HCT116 (cell line): ENCODE data around the gene GNA15. TPM values are rescaled to one million over a fixed set of nuclear protein-coding genes. Genes with fewer than 3 reads are reported as not detected.

Experiments used
- ATAC-seq: fragments of 200-7000 bp; cut with Tn5 transposase; 2 replicates; pipeline ENCODE4 v1.9.1; 2020; ENCODE audit warnings: mild to moderate bottlenecking, moderate library complexity
- BruUV-seq: library from RNA; stranded (reverse); fragments of 400-500 nt; replicated peaks from 2 replicates; lab custom pipeline; 2021; lab: Mats Ljungman, UMichigan
- CTCF ChIA-PET: fragments of 300-600 bp; sonication (Branson Sonifier 250); formaldehyde crosslinking; loops from one replicate; lab custom pipeline; 2021; ENCODE audit warnings: antibody characterized with exemption; lab: Charles Lee
- POLR2A ChIA-PET: fragments of 300-600, 350-600 bp; sonication (Branson Sonifier 250); formaldehyde crosslinking; loops from one replicate; lab custom pipeline; 2021; ENCODE audit warnings: antibody characterized with exemption; lab: Charles Lee
- RAD21 ChIA-PET, 2 experiments: fragments of 300-600 bp; sonication (Branson Sonifier 250); formaldehyde crosslinking; loops; one replicate each; lab custom pipeline; 2023; ENCODE audit warnings: low total read pairs in 2 of 2; ENCODE audit not compliant: uncharacterized antibody in 2 of 2, unreplicated experiment in 2 of 2, low non-redundant PET in 1 of 2; lab: Charles Lee
- DNase-seq: peaks from one replicate; pipeline ENCODE4 v3.0.0-alpha.2; 2010; ENCODE audit warnings: low read depth, low spot score
- H2AFZ ChIP-seq: fragments of 200-600 bp; shearing (Covaris generic), sonication (generic); 2 replicates; pipeline ENCODE4 v1.6.1; 2017; ENCODE audit warnings: low read depth, mixed run types, mixed read lengths, antibody characterized with exemption, low read length; ENCODE audit not compliant: poor library complexity, severe bottlenecking
- H3K27ac ChIP-seq: 2 replicates; pipeline ENCODE4 v1.5.1; 2012; ENCODE audit warnings: low read depth, low read length
- H3K27me3 ChIP-seq: fragments of 200-600 bp; sonication (generic); 2 replicates; pipeline ENCODE4 v1.6.1; 2016; ENCODE audit warnings: mixed run types, low read length, mixed read lengths; ENCODE audit not compliant: insufficient read depth
- H3K36me3 ChIP-seq, 2 experiments: fragments of 200-500 bp in 1 of 2; fragments of 200-600 bp in 1 of 2; sonication (Bioruptor generic) in 1 of 2; sonication (generic) in 1 of 2; 2 replicates each; pipeline versions ENCODE4 v1.5.1 to v1.6.1; 2014 to 2016; ENCODE audit warnings: low read length in 2 of 2, inconsistent platforms in 1 of 2, mixed read lengths in 1 of 2, mixed run types in 1 of 2; ENCODE audit not compliant: insufficient read depth in 2 of 2, control insufficient read depth in 1 of 2
- H3K4me1 ChIP-seq, 2 experiments: fragments of 200-600 bp in 1 of 2; sonication (generic) in 1 of 2; 2 replicates each; pipeline versions ENCODE4 v1.5.1 to v1.6.1; 2012 to 2017; ENCODE audit warnings: low read length in 2 of 2, inconsistent platforms in 1 of 2, mild to moderate bottlenecking in 1 of 2, mixed read lengths in 1 of 2, mixed run types in 1 of 2, moderate library complexity in 1 of 2; ENCODE audit not compliant: insufficient read depth in 2 of 2, control insufficient read depth in 1 of 2
- H3K4me2 ChIP-seq: fragments of 200-600 bp; sonication (generic); 2 replicates; pipeline ENCODE4 v1.6.1; 2017; ENCODE audit warnings: mixed run types, low read length, mixed read lengths
- H3K4me3 ChIP-seq, 2 experiments: fragments of 200-600 bp in 1 of 2; sonication (generic) in 1 of 2; replicated peaks in 1 of 2; 2 replicates each; pipeline ENCODE4 v1.5.1; 2011 to 2016; ENCODE audit warnings: low read length in 2 of 2, control low read depth in 1 of 2, low read depth in 1 of 2, mild to moderate bottlenecking in 1 of 2, mixed read lengths in 1 of 2, mixed run types in 1 of 2
- H3K79me2 ChIP-seq: fragments of 200-600 bp; sonication (generic); 2 replicates; pipeline ENCODE4 v1.6.1; 2017; ENCODE audit warnings: mild to moderate bottlenecking, mixed run types, low read length, moderate library complexity, mixed read lengths; ENCODE audit not compliant: insufficient read depth
- H3K9ac ChIP-seq: fragments of 200-600 bp; sonication (generic); 2 replicates; pipeline ENCODE4 v1.6.1; 2016; ENCODE audit warnings: low read length, mixed read lengths
- H3K9me2 ChIP-seq: fragments of 200-600 bp; sonication (generic), shearing (Covaris generic); 2 replicates; pipeline ENCODE4 v1.6.1; 2017; ENCODE audit warnings: mixed run types, mild to moderate bottlenecking, moderate library complexity; ENCODE audit not compliant: insufficient read depth
- H3K9me3 ChIP-seq, 2 experiments: fragments of 200-500 bp in 1 of 2; fragments of 200-600 bp in 1 of 2; sonication (Bioruptor generic) in 1 of 2; sonication (generic) in 1 of 2; 2 replicates each; pipeline ENCODE4 v1.6.1; 2014 to 2017; ENCODE audit warnings: low read length in 2 of 2, mixed read lengths in 2 of 2, inconsistent platforms in 1 of 2, low read depth in 1 of 2, mild to moderate bottlenecking in 1 of 2, mixed run types in 1 of 2, moderate library complexity in 1 of 2; ENCODE audit not compliant: control insufficient read depth in 1 of 2, insufficient read depth in 1 of 2
- H4K20me1 ChIP-seq: fragments of 200-600 bp; sonication (generic), shearing (Covaris generic); 2 replicates; pipeline ENCODE4 v1.6.1; 2017; ENCODE audit warnings: mixed run types, mild to moderate bottlenecking, moderate library complexity; ENCODE audit not compliant: insufficient read depth
- EGR1 ChIP-seq: IDR thresholded peaks from 2 replicates; pipeline ENCODE4 v1.6.1; 2012; ENCODE audit warnings: low read depth
- EZH2 ChIP-seq: fragments of 200-600 bp; sonication (generic); IDR thresholded peaks from 2 replicates; pipeline ENCODE4 v1.6.1; 2017; ENCODE audit warnings: antibody characterized with exemption, mixed run types
- JUND ChIP-seq: IDR thresholded peaks from 2 replicates; pipeline ENCODE4 v1.6.1; 2012
- TCF7L2 ChIP-seq: IDR thresholded peaks from 2 replicates; pipeline ENCODE4 v1.7.0; 2011; ENCODE audit warnings: borderline replicate concordance, inconsistent platforms; ENCODE audit not compliant: insufficient read depth, insufficient read length; ENCODE audit errors: extremely low read depth
- ZFX ChIP-seq: fragments of 450-650 bp; IDR thresholded peaks from 2 replicates; pipeline ENCODE4 v1.6.1; 2017
- intact Hi-C: fragments of 100-400 bp; cut with micrococcal nuclease; formaldehyde crosslinking; loops from 2 replicates; pipeline ENCODE4 v1.10.0; 2022
- total RNA-seq: library from RNA; stranded (reverse); gene quantifications from one replicate; pipeline ENCODE4 v1.2.1, GENCODE V29; 2021; ENCODE audit not compliant: unreplicated experiment
- TF ChIP-seq, protein P1 (sequence below): IDR thresholded peaks from 2 replicates; pipeline ENCODE4 v1.6.1; 2012
- TF ChIP-seq, protein P2 (sequence below): IDR thresholded peaks from 2 replicates; pipeline ENCODE4 v1.6.1; 2012; ENCODE audit warnings: low read depth
- TF ChIP-seq, protein P3 (sequence below): IDR thresholded peaks from 2 replicates; pipeline ENCODE4 v1.6.1; 2011; ENCODE audit warnings: mild to moderate bottlenecking, low read length, moderate library complexity; ENCODE audit not compliant: insufficient replicate concordance; ENCODE audit errors: extremely low read depth

The GNA15 gene
- total RNA-seq, 1 experiment from 2014 or later: 1.5 TPM

DNA sequence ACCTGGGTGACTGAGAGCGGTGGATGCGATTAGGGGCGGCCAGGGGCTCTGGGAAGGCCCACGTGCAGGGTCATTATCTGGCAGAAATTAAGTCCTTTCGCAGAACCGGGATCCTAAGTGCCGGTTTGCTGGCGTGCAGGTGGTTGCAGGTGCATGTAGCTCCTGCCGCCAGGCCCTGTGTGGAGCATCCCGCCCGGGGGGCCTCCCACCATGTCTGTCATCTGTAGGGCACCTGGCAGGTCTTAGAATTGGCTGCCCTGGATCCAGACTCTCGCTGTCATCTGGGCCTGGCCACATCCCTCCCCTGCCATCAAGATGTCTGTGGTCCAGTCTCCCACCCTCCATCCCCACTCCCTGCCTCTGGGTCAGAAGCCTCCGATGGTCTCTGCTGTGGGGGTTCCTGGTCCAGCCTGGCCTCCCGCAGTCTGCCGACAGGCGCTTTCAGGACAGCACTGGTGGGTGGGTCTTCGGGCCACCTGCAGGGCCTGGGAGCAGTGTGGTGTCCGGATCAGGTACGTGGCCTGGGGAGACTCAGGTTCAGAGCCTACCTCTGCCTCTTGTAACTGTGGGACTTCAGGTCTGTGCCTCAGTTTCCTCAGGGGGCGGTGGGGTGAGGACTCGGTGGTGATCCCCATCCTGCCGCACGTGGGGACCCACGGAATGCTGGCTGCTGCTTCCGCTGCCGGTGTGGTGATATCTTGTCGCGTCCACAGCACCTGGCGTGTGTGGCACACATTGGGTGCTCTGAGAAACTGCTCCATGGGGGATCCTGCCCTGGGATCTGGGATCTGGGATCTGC lies 36.3 kb upstream of the GNA15 start:
- no peak overlapping the region for H3K4me3 ChIP-seq
- no peaks in the 10 kb centered on the region for H3K27me3 ChIP-seq
- peaks cover 10 to 28% of the 10 kb centered on the region in 2 experiments for H3K4me1 ChIP-seq
- ChIA-PET CTCF (interaction anchor here (2.5 kb wide), 1 partner anchor 9 kb away, joined by 8 read pairs; no protein-coding TSS in a partner anchor), RAD21 (no interaction called here), POLR2A (no interaction called here)
- H3K4me2 ChIP-seq: no peak overlapping the region
- no peaks in the 10 kb centered on the region for H4K20me1 ChIP-seq
- BruUV-seq: no TSS peak
- H3K9ac ChIP-seq: no peak overlapping the region
- no peaks in the 10 kb centered on the region for H3K36me3 ChIP-seq
- H3K9me2 ChIP-seq: no peaks in the 10 kb centered on the region
- intact Hi-C loops: no loop called here
- no peaks in the 10 kb centered on the region for H3K9me3 ChIP-seq
- H3K79me2 ChIP-seq: peaks cover 93% of the 10 kb centered on the region
- no peak overlapping the region for H2AFZ ChIP-seq
- TF ChIP-seq, protein P1, sequence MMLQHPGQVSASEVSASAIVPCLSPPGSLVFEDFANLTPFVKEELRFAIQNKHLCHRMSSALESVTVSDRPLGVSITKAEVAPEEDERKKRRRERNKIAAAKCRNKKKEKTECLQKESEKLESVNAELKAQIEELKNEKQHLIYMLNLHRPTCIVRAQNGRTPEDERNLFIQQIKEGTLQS: no peak
- TF ChIP-seq, protein P2, sequence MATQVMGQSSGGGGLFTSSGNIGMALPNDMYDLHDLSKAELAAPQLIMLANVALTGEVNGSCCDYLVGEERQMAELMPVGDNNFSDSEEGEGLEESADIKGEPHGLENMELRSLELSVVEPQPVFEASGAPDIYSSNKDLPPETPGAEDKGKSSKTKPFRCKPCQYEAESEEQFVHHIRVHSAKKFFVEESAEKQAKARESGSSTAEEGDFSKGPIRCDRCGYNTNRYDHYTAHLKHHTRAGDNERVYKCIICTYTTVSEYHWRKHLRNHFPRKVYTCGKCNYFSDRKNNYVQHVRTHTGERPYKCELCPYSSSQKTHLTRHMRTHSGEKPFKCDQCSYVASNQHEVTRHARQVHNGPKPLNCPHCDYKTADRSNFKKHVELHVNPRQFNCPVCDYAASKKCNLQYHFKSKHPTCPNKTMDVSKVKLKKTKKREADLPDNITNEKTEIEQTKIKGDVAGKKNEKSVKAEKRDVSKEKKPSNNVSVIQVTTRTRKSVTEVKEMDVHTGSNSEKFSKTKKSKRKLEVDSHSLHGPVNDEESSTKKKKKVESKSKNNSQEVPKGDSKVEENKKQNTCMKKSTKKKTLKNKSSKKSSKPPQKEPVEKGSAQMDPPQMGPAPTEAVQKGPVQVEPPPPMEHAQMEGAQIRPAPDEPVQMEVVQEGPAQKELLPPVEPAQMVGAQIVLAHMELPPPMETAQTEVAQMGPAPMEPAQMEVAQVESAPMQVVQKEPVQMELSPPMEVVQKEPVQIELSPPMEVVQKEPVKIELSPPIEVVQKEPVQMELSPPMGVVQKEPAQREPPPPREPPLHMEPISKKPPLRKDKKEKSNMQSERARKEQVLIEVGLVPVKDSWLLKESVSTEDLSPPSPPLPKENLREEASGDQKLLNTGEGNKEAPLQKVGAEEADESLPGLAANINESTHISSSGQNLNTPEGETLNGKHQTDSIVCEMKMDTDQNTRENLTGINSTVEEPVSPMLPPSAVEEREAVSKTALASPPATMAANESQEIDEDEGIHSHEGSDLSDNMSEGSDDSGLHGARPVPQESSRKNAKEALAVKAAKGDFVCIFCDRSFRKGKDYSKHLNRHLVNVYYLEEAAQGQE: no peak
- TF ChIP-seq, protein P3, sequence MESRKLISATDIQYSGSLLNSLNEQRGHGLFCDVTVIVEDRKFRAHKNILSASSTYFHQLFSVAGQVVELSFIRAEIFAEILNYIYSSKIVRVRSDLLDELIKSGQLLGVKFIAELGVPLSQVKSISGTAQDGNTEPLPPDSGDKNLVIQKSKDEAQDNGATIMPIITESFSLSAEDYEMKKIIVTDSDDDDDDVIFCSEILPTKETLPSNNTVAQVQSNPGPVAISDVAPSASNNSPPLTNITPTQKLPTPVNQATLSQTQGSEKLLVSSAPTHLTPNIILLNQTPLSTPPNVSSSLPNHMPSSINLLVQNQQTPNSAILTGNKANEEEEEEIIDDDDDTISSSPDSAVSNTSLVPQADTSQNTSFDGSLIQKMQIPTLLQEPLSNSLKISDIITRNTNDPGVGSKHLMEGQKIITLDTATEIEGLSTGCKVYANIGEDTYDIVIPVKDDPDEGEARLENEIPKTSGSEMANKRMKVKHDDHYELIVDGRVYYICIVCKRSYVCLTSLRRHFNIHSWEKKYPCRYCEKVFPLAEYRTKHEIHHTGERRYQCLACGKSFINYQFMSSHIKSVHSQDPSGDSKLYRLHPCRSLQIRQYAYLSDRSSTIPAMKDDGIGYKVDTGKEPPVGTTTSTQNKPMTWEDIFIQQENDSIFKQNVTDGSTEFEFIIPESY: no peak
- TF ChIP-seq EGR1 (no peak), TCF7L2 (no peak), EZH2 (no peak), JUND (no peak), ZFX (no peak)
- DNase-seq: no peak
- no peak overlapping the region for H3K27ac ChIP-seq
- no peak for ATAC-seq
